Stomach smooth muscle (tissue), 2 donors: ENCODE data around the gene KCNJ6.

Experiments used
- H3K27ac ChIP-seq: one replicate; pipeline ENCODE4 v1.7.0; 2013; ENCODE audit warnings: mild to moderate bottlenecking, low read length, inconsistent platforms
- H3K27me3 ChIP-seq, 2 donors: one replicate each; pipeline ENCODE4 v1.7.0; 2013; ENCODE audit warnings: low read length in 2 of 2; ENCODE audit not compliant: insufficient read depth in 2 of 2, control insufficient read depth in 1 of 2
- H3K36me3 ChIP-seq, 2 donors: one replicate each; pipeline ENCODE4 v1.7.0; 2013; ENCODE audit warnings: low read length in 2 of 2; ENCODE audit not compliant: control insufficient read depth in 2 of 2, insufficient read depth in 2 of 2
- H3K4me1 ChIP-seq: one replicate; pipeline ENCODE4 v1.7.0; 2013; ENCODE audit warnings: low read length; ENCODE audit not compliant: control insufficient read depth, insufficient read depth
- H3K4me3 ChIP-seq, 2 donors: one replicate each; pipeline ENCODE4 v1.7.0; 2013; ENCODE audit warnings: low read length in 2 of 2
- H3K9ac ChIP-seq, 2 donors: one replicate each; pipeline ENCODE4 v1.7.0; 2013; ENCODE audit warnings: low read length in 2 of 2, mild to moderate bottlenecking in 1 of 2
- H3K9me3 ChIP-seq, 2 donors: one replicate each; pipeline ENCODE4 v1.7.0; 2013; ENCODE audit warnings: low read length in 2 of 2; ENCODE audit not compliant: control insufficient read depth in 2 of 2
- donor health status: healthy.
- donor health status: Pancreatic carcinoma.

The KCNJ6 gene

DNA sequence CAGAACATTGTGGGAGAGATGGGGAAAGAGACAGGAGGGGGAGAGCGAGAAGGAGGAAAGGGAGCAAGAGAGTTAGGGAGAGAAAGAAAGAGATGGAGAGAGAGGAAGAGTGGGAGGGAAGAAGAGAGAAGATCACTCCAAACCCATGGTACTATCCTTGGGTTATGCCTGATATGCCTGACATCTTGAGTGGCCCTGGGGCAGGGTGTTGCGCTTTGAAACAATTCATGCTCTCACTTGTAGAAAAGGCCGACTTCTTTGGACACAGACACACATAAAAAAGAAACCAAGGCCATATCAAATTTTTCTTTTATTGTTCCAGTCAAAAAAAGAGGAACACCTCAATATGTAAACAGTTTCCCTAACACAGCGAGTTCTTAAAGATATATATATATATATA lies 309.2 kb downstream of the KCNJ6 start:
- H3K27ac ChIP-seq, result no peak overlapping the region
- peaks cover 0 to 2% of the 10 kb centered on the region in 2 donors for H3K9me3 ChIP-seq
- no peaks in the 10 kb centered on the region for H3K4me1 ChIP-seq
- H3K4me3 ChIP-seq, result no peak overlapping the region
- H3K36me3 ChIP-seq, result no peaks in the 10 kb centered on the region
- no peak overlapping the region for H3K9ac ChIP-seq
- H3K27me3 ChIP-seq, result peaks cover 0 to 2% of the 10 kb centered on the region in 2 donors

DNA sequence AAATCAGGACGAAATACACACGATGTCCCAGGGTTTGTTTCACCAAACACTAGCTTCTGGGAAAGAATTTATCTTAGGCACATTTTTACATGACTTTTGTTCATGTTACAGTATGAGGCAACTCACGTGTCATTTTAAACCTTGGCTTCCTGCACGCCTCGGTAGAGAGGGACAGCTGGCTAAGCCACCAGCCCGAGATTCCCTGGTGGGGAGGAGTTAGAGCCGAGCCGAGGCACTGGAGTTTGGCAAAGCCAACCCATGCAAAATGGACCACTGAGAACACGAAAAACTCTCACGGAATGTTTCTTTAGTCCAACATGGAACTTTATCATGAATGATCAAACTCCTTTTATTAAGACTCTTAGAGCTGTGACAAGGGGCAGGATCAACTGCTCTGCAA lies 309.7 kb downstream of the KCNJ6 start:
- H3K9ac ChIP-seq, result no peak overlapping the region
- H3K36me3 ChIP-seq, result no peaks in the 10 kb centered on the region
- H3K4me1 ChIP-seq, result no peaks in the 10 kb centered on the region
- H3K4me3 ChIP-seq, result no peak overlapping the region
- peaks cover 0 to 2% of the 10 kb centered on the region in 2 donors for H3K27me3 ChIP-seq
- no peak overlapping the region for H3K27ac ChIP-seq
- peaks cover 0 to 2% of the 10 kb centered on the region in 2 donors for H3K9me3 ChIP-seq

DNA sequence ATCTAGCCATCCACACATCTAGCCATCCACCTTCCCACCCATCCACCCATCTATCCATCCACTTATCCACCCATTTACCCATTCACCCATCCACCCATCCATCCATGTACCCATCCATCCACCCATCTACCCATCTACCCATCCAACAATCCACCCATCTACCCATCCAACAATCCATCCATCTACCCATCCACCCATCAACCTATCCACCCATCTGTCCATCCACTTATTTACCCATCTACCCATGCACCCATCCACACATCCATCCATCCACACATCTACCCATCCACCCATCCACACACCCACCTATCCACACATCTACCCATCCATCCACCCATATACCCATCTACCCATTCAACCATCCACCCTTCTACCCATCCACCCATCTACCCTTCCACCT lies 311.3 kb downstream of the KCNJ6 start:
- H3K36me3 ChIP-seq, result no peaks in the 10 kb centered on the region
- H3K9ac ChIP-seq, result no peak overlapping the region
- H3K4me1 ChIP-seq, result no peaks in the 10 kb centered on the region
- H3K9me3 ChIP-seq, result peaks cover 0 to 2% of the 10 kb centered on the region in 2 donors
- peaks cover 0 to 2% of the 10 kb centered on the region in 2 donors for H3K27me3 ChIP-seq
- no peak overlapping the region for H3K27ac ChIP-seq
- no peak overlapping the region for H3K4me3 ChIP-seq

DNA sequence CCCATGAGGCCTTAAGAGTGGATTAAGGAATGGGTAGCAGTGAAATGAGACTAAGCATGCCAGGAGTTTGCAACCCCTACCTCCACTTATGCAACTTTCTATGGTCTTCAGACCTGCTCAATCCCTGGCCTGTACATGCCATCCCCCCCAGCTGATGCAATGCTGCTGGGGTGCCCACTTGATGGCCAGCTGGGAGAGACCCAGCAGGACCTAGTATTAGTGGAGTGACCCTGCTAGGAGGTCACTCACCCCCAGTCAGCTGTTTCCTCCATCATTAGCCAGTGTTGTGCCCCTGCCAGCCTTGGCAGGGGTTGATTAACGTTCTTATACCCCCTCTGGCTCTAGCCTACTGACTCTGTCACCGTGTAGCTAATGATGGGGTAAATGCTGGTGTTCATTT lies 313.1 kb downstream of the KCNJ6 start:
- H3K9ac ChIP-seq, result no peak overlapping the region

DNA sequence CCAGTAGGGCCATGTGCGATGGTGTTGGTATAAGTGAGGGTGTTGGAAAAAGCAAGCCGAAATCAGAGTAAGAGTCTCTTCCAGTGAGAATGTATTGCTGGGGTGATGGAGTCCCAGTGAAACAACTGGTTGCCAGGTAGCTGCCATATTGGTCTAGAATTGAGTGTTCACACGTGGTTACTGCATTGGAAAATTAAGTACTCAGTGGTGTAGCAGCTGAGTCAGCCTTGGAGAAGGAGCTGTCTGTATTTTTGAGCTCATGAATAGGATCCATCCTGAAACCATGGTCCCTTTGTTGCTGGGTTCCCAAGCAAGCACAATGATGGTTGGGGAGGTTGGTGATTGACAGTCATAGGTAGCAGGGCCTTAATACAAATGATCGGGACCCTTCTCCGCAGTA lies 314.3 kb downstream of the KCNJ6 start:
- H3K9ac ChIP-seq, result no peak overlapping the region
- no peaks in the 10 kb centered on the region for H3K36me3 ChIP-seq
- no peaks in the 10 kb centered on the region for H3K4me1 ChIP-seq
- H3K27ac ChIP-seq, result no peak overlapping the region
- peaks cover 0 to 3% of the 10 kb centered on the region in 2 donors for H3K27me3 ChIP-seq
- H3K9me3 ChIP-seq, result peaks cover 0 to 2% of the 10 kb centered on the region in 2 donors
- H3K4me3 ChIP-seq, result no peak overlapping the region

More for the DNA sequence above, 313.1 kb downstream of the KCNJ6 start:
- no peak overlapping the region for H3K4me3 ChIP-seq
- H3K9me3 ChIP-seq, result peaks cover 0 to 2% of the 10 kb centered on the region in 2 donors
- peaks cover 0 to 3% of the 10 kb centered on the region in 2 donors for H3K27me3 ChIP-seq
- H3K36me3 ChIP-seq, result no peaks in the 10 kb centered on the region
- H3K4me1 ChIP-seq, result no peaks in the 10 kb centered on the region
- no peak overlapping the region for H3K27ac ChIP-seq

DNA sequence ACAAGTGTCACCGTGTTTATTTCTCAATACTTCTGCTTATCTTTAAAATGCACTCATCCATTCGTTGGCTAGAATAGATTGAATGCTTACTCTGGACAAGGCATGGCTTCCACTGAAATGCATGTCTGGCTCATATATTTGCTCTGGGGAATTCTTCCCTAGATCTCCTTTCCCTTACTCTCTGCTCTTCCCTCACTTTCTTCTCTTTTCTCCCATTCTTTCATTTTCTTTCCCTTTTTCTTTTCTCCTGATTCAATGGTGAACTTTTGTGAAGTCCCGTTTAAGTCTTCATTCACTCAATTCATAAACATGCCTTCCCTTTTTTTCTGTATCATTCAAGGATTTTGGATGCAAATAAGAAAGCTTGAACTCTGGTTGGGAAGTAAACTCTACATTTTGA lies 315.2 kb downstream of the KCNJ6 start:
- Histone ChIP-seq H3K27ac (no peak overlapping the region), H3K9me3 (peaks cover 0 to 2% of the 10 kb centered on the region in 2 donors), H3K4me3 (no peak overlapping the region), H3K9ac (no peak overlapping the region), H3K36me3 (no peaks in the 10 kb centered on the region), H3K27me3 (peaks cover 0 to 3% of the 10 kb centered on the region in 2 donors), H3K4me1 (no peaks in the 10 kb centered on the region)

DNA sequence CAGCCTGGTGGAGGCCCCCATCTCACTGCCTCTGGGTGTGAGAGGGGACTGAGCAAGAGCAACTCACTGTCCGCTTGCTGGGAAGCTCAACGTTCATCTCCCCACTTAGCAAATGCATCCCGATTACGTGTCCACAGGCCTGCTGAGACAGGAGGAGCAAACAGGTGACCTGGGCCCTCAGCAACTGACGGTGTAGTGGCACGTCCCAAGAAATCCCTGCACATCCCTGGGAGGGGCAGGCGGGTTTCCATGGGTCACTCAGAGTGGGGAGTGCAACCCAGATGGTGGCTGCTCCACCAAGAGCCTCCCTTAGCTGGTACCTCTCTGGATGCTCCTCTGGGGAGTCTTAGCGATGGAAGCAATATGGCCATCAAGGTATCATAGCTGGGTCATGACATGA lies 320.3 kb downstream of the KCNJ6 start:
- no peaks in the 10 kb centered on the region for H3K36me3 ChIP-seq
- H3K27ac ChIP-seq, result no peak overlapping the region
- no peak overlapping the region for H3K4me3 ChIP-seq
- H3K27me3 ChIP-seq, result peaks cover 0 to 3% of the 10 kb centered on the region in 2 donors
- no peak overlapping the region for H3K9ac ChIP-seq
- no peaks in the 10 kb centered on the region for H3K4me1 ChIP-seq
- no peaks in the 10 kb centered on the region for H3K9me3 ChIP-seq

DNA sequence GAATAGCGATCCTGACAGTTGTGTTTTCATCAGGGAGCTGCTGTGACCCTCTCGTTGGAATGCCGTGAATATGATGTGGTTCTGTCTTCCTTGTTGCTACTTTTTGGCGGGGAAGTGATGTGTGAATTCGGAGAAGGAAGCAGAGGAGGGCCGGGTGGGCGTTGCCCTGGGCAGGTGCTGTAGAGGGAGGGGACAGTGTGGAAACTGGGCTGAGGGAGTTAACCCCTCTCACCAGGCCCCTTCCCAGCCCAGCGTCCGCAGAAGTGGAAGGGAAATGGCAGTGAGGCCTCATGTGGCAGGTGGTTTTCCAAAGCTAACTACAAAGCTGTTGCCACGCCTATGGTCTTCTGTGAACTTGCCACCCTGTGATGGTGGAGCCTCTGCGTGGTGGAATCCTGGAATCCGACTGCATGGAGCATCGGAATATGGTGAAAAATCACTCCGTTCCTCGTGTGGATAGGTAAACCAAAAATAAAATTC lies 321.7 kb downstream of the KCNJ6 start:
- Histone ChIP-seq H3K27me3 (peaks cover 0 to 3% of the 10 kb centered on the region in 2 donors), H3K9ac (no peak overlapping the region), H3K27ac (no peak overlapping the region)

DNA sequence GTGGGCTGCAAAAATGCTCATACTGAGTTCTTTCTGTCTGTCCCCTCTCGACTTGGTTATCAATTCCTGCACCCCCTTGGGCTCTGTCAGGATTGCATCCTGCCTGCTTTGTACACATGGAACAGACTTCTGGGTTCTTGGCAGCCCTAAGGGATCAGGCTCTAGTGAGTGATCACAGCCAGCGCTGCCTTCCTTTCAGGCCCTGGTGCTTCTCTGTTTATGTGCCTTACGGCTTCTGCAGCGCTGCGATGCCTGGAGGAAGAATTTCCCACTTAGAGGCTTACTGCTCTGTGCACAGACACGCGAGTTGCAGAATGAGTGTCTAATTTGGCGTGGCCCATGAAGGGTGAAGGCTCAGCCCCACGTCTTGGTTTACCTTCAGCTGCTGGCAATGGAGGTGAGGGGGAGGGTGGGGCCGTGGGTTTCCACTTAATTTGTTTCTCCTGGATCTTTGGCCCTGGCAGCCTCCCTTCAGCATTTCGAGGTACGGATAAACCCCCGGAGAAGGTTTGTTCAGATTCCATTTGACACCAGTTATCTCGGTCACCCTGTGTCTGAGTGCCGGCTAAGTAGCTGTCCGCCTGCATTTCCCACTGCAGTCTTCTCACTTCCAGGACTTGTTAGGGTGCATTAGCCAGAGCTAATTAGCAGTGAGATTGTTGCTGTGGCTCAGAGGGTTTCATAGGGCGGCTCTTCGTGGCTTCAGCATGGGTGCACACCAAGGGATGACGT lies 322.4 kb downstream of the KCNJ6 start:
- Histone ChIP-seq H3K27me3 (peaks cover 0 to 2% of the 10 kb centered on the region in 2 donors), H3K27ac (no peak overlapping the region), H3K4me3 (no peak overlapping the region), H3K9me3 (no peaks in the 10 kb centered on the region), H3K9ac (no peak overlapping the region), H3K36me3 (no peaks in the 10 kb centered on the region), H3K4me1 (no peaks in the 10 kb centered on the region)

More for the DNA sequence above, 321.7 kb downstream of the KCNJ6 start:
- Histone ChIP-seq H3K4me1 (no peaks in the 10 kb centered on the region), H3K9me3 (no peaks in the 10 kb centered on the region), H3K36me3 (no peaks in the 10 kb centered on the region), H3K4me3 (no peak overlapping the region)

DNA sequence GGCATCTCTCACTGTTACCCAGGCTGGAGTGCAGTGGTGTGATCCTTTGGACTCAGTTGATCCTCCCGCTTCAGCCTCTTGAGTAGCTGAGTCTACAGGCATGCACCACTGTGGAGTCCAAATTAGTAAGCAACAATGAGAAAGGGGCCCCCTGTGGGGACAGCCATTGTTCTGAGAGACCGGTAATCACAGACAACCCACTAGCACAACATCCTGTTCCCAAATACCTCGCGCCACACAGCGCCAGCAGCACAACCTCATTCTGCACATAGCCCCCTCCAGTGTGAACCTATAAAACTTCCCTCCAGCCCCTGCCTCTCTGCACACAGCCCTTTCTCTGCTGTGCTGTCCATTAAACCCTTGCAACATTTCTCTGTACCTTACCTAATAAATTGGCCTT lies 323.2 kb downstream of the KCNJ6 start:
- Histone ChIP-seq H3K27me3 (peaks cover 0 to 2% of the 10 kb centered on the region in 2 donors), H3K27ac (no peak overlapping the region), H3K9me3 (no peaks in the 10 kb centered on the region), H3K36me3 (no peaks in the 10 kb centered on the region), H3K9ac (no peak overlapping the region), H3K4me1 (no peaks in the 10 kb centered on the region), H3K4me3 (no peak overlapping the region)

DNA sequence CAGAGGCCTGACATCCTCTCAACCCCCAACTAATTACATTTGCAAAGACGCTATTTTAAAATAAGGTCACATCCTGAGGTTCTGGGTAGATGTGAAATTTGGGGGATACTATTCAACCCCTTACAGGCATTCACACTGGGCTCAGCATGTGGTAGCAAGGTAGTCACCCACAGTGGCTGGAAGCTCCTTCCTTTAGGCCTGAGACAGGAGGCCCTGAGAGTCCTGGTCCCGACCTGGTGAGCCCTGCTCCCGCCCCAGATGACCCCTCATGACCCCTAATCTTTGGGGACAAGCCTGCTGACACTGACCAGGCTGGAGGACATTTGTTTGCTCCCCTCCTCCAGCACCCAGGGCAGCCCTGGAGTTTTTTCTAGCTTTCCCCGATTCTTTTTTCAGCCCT lies 323.8 kb downstream of the KCNJ6 start:
- H3K9me3 ChIP-seq, result no peaks in the 10 kb centered on the region
- H3K36me3 ChIP-seq, result no peaks in the 10 kb centered on the region
- no peak overlapping the region for H3K4me3 ChIP-seq
- H3K27ac ChIP-seq, result no peak overlapping the region
- H3K4me1 ChIP-seq, result no peaks in the 10 kb centered on the region
- H3K9ac ChIP-seq, result no peak overlapping the region
- H3K27me3 ChIP-seq, result peaks cover 0 to 2% of the 10 kb centered on the region in 2 donors
